IPS-15b (cell line): ENCODE data around the gene UGP2.
"Not testable (repeated sequence)": the region's sequence is repeated elsewhere in the genome, so short reads cannot be mapped to it uniquely, and the experiment has no call there.

Experiments used
- H3K27me3 ChIP-seq: one replicate; pipeline ENCODE4 v1.6.1; 2013; ENCODE audit warnings: low read length; ENCODE audit not compliant: control insufficient read depth, insufficient read depth
- H3K36me3 ChIP-seq: one replicate; pipeline ENCODE4 v1.6.1; 2013; ENCODE audit warnings: low read length; ENCODE audit not compliant: control insufficient read depth, insufficient read depth
- H3K4me1 ChIP-seq: one replicate; pipeline ENCODE4 v1.6.1; 2013; ENCODE audit warnings: mild to moderate bottlenecking, low read length; ENCODE audit not compliant: control insufficient read depth, insufficient read depth
- H3K4me3 ChIP-seq: one replicate; pipeline ENCODE4 v1.5.1; 2013; ENCODE audit warnings: low read depth, low read length
- H3K9ac ChIP-seq: one replicate; pipeline ENCODE4 v1.6.1; 2013; ENCODE audit warnings: low read depth, mild to moderate bottlenecking, low read length
- H3K9me3 ChIP-seq: one replicate; pipeline ENCODE4 v1.6.1; 2013; ENCODE audit warnings: mild to moderate bottlenecking, low read length; ENCODE audit not compliant: control insufficient read depth, insufficient read depth

UGP2 gene

DNA sequence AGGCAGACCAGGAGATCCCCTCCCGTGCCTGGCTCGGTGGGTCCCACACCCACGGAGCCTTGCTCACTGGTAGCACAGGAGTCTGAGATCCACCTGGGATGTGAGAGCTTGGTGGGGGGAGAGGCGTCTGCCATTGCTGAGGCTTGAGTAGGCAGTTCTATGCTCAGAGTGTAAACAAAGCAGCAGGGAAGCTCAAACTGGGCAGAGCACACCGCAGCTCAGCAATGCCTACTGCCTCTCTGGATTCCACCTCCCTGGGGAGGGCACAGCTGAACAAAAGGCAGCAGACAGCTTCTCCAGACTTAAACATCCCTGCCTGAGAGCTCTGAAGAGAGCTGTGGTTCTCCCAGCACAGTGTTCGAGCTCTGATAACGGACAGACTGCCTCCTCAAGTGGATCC lies 85.1 kb downstream of the UGP2 start:
- peaks cover 3% of the 10 kb centered on the region for H3K4me1 ChIP-seq
- no peaks in the 10 kb centered on the region for H3K27me3 ChIP-seq
- no peaks in the 10 kb centered on the region for H3K9me3 ChIP-seq
- H3K9ac ChIP-seq, result no peak overlapping the region
- no peaks in the 10 kb centered on the region for H3K36me3 ChIP-seq
- no peak overlapping the region for H3K4me3 ChIP-seq

GRCh38 chr2:63932104-63932503 lies 90.4 kb downstream of the UGP2 start:
- H3K27me3 ChIP-seq, H3K9ac ChIP-seq, H3K4me1 ChIP-seq, H3K4me3 ChIP-seq, H3K9me3 ChIP-seq, H3K36me3 ChIP-seq: not testable (repeated sequence)
